ENCODE measurements around the gene RUFY1. TPM values are rescaled to one million over a fixed set of nuclear protein-coding genes. Genes with fewer than 3 reads are reported as not detected.
"Not testable (repeated sequence)": the region's sequence is repeated elsewhere in the genome, so short reads cannot be mapped to it uniquely, and the experiment has no call there.

The RUFY1 gene
- total and polyA plus RNA-seq, 7 experiments from 2014 or later, result 21.0 to 63.0 (median 46.1) TPM

GRCh38 chr5:179641745-179642144 is 91.4 kb downstream of the RUFY1 start:
- ATAC-seq; CTCF ChIA-PET; H3K4me3 Mint-ChIP-seq; POLR2A ChIA-PET; H3K9me3 ChIP-seq (ENCODE audit: control insufficient read depth in 2 of 3, low read length in 3 of 3); H3K36me3 ChIP-seq (ENCODE audit: control insufficient read depth in 2 of 3, insufficient read depth in 3 of 3, low read length in 3 of 3); H3K9me3 Mint-ChIP-seq; H3K27me3 ChIP-seq (ENCODE audit: control insufficient read depth in 2 of 2, insufficient read depth in 2 of 2, low read length in 2 of 2); H3K36me3 Mint-ChIP-seq; H3K27me3 Mint-ChIP-seq; H3K4me1 Mint-ChIP-seq; H3K4me3 ChIP-seq (ENCODE audit: low read length); intact Hi-C loops (cut with micrococcal nuclease); H3K27ac ChIP-seq (ENCODE audit: low read depth, low read length); H3K27ac Mint-ChIP-seq; H3K4me1 ChIP-seq (ENCODE audit: control insufficient read depth in 2 of 2, insufficient read depth in 2 of 2, low read length in 2 of 2); DNase-seq: not testable (repeated sequence)

GRCh38 chr5:179642626-179643025 is 92.3 kb downstream of the RUFY1 start:
- ATAC-seq; H3K9me3 Mint-ChIP-seq; H3K4me3 ChIP-seq (ENCODE audit: low read length); DNase-seq; H3K27me3 ChIP-seq (ENCODE audit: control insufficient read depth in 2 of 2, insufficient read depth in 2 of 2, low read length in 2 of 2); H3K4me1 ChIP-seq (ENCODE audit: control insufficient read depth in 2 of 2, insufficient read depth in 2 of 2, low read length in 2 of 2); H3K27ac ChIP-seq (ENCODE audit: low read depth, low read length); H3K9me3 ChIP-seq (ENCODE audit: control insufficient read depth in 2 of 3, low read length in 3 of 3); POLR2A ChIA-PET; H3K27ac Mint-ChIP-seq; H3K4me3 Mint-ChIP-seq; H3K36me3 ChIP-seq (ENCODE audit: control insufficient read depth in 2 of 3, insufficient read depth in 3 of 3, low read length in 3 of 3); intact Hi-C loops (cut with micrococcal nuclease); H3K36me3 Mint-ChIP-seq; H3K4me1 Mint-ChIP-seq; H3K27me3 Mint-ChIP-seq: not testable (repeated sequence)
- CTCF ChIA-PET, result interaction anchor here (0.6 kb wide), 2 partner anchors 12 to 100 kb away, joined by 3 to 5 read pairs; no protein-coding TSS in a partner anchor

- intact Hi-C loops (cut with micrococcal nuclease); ATAC-seq: not testable (repeated sequence)
Observed at GRCh38 chr5:179643141-179643920, 93.0 kb downstream of the RUFY1 start.

GRCh38 chr5:179644766-179645165 is 94.4 kb downstream of the RUFY1 start:
- H3K4me1 ChIP-seq (ENCODE audit: control insufficient read depth in 2 of 2, insufficient read depth in 2 of 2, low read length in 2 of 2); POLR2A ChIA-PET; H3K4me3 Mint-ChIP-seq; H3K27ac ChIP-seq (ENCODE audit: low read depth, low read length); H3K27me3 ChIP-seq (ENCODE audit: control insufficient read depth in 2 of 2, insufficient read depth in 2 of 2, low read length in 2 of 2); ATAC-seq; H3K27ac Mint-ChIP-seq; DNase-seq; H3K27me3 Mint-ChIP-seq; CTCF ChIA-PET; H3K4me3 ChIP-seq (ENCODE audit: low read length); H3K9me3 ChIP-seq (ENCODE audit: control insufficient read depth in 2 of 3, low read length in 3 of 3); H3K36me3 ChIP-seq (ENCODE audit: control insufficient read depth in 2 of 3, insufficient read depth in 3 of 3, low read length in 3 of 3); H3K36me3 Mint-ChIP-seq; H3K4me1 Mint-ChIP-seq; intact Hi-C loops (cut with micrococcal nuclease); H3K9me3 Mint-ChIP-seq: not testable (repeated sequence)

More at GRCh38 chr5:179643141-179643920, 93.0 kb downstream of the RUFY1 start:
- H3K9me3 ChIP-seq (ENCODE audit: control insufficient read depth in 2 of 3, low read length in 3 of 3); H3K9me3 Mint-ChIP-seq; H3K27ac Mint-ChIP-seq; H3K4me1 ChIP-seq (ENCODE audit: control insufficient read depth in 2 of 2, insufficient read depth in 2 of 2, low read length in 2 of 2); H3K27me3 Mint-ChIP-seq; H3K36me3 ChIP-seq (ENCODE audit: control insufficient read depth in 2 of 3, insufficient read depth in 3 of 3, low read length in 3 of 3); DNase-seq; H3K4me1 Mint-ChIP-seq; H3K4me3 Mint-ChIP-seq; H3K27ac ChIP-seq (ENCODE audit: low read depth, low read length); H3K36me3 Mint-ChIP-seq; H3K4me3 ChIP-seq (ENCODE audit: low read length); H3K27me3 ChIP-seq (ENCODE audit: control insufficient read depth in 2 of 2, insufficient read depth in 2 of 2, low read length in 2 of 2); POLR2A ChIA-PET: not testable (repeated sequence)
- CTCF ChIA-PET, result interaction anchor here (0.6 kb wide), 1 partner anchor 99 kb away, joined by 3 read pairs; no protein-coding TSS in a partner anchor

GRCh38 chr5:179648410-179648809 is 98.1 kb downstream of the RUFY1 start:
- Mint-ChIP-seq H3K36me3 (no peaks in the 10 kb centered on the region), H3K4me1 (peaks cover 0 to 1% (median 0%) of the 10 kb centered on the region in 7 donors), H3K4me3 (no peak overlapping the region), H3K27ac (no peak overlapping the region), H3K27me3 (peaks cover 0 to 7% (median 0%) of the 10 kb centered on the region in 5 donors), H3K9me3 (peaks cover 0 to 1% (median 0%) of the 10 kb centered on the region in 11 donors)
- intact Hi-C loops (cut with micrococcal nuclease), result no loop called here
- H3K36me3 ChIP-seq (ENCODE audit: control insufficient read depth in 2 of 3, insufficient read depth in 3 of 3, low read length in 3 of 3), result no peaks in the 10 kb centered on the region
- ChIA-PET POLR2A (no interaction called here), CTCF (no interaction called here)
- H3K4me3 ChIP-seq (ENCODE audit: low read length), result no peak overlapping the region
- no peak for DNase-seq
- no peak overlapping the region for H3K27ac ChIP-seq (ENCODE audit: low read depth, low read length)
- H3K9me3 ChIP-seq (ENCODE audit: control insufficient read depth in 2 of 3, low read length in 3 of 3), result no peaks in the 10 kb centered on the region
- no peaks in the 10 kb centered on the region for H3K27me3 ChIP-seq (ENCODE audit: control insufficient read depth in 2 of 2, insufficient read depth in 2 of 2, low read length in 2 of 2)
- no peaks in the 10 kb centered on the region for H3K4me1 ChIP-seq (ENCODE audit: control insufficient read depth in 2 of 2, insufficient read depth in 2 of 2, low read length in 2 of 2)
- no peak for ATAC-seq

- POLR2A ChIA-PET; H3K27ac Mint-ChIP-seq; H3K36me3 Mint-ChIP-seq; H3K9me3 Mint-ChIP-seq; H3K4me3 Mint-ChIP-seq; H3K4me1 ChIP-seq (ENCODE audit: control insufficient read depth in 2 of 2, insufficient read depth in 2 of 2, low read length in 2 of 2); DNase-seq; H3K27me3 Mint-ChIP-seq; ATAC-seq; H3K4me1 Mint-ChIP-seq; H3K9me3 ChIP-seq (ENCODE audit: control insufficient read depth in 2 of 3, low read length in 3 of 3); H3K4me3 ChIP-seq (ENCODE audit: low read length); intact Hi-C loops (cut with micrococcal nuclease); H3K27me3 ChIP-seq (ENCODE audit: control insufficient read depth in 2 of 2, insufficient read depth in 2 of 2, low read length in 2 of 2); CTCF ChIA-PET; H3K36me3 ChIP-seq (ENCODE audit: control insufficient read depth in 2 of 3, insufficient read depth in 3 of 3, low read length in 3 of 3); H3K27ac ChIP-seq (ENCODE audit: low read depth, low read length): not testable (repeated sequence)
Observed at GRCh38 chr5:179649166-179649703, 98.9 kb downstream of the RUFY1 start.

- H3K36me3 ChIP-seq (ENCODE audit: control insufficient read depth in 2 of 3, insufficient read depth in 3 of 3, low read length in 3 of 3); H3K36me3 Mint-ChIP-seq; H3K9me3 Mint-ChIP-seq; H3K4me1 ChIP-seq (ENCODE audit: control insufficient read depth in 2 of 2, insufficient read depth in 2 of 2, low read length in 2 of 2); H3K27me3 Mint-ChIP-seq; intact Hi-C loops (cut with micrococcal nuclease); H3K27me3 ChIP-seq (ENCODE audit: control insufficient read depth in 2 of 2, insufficient read depth in 2 of 2, low read length in 2 of 2); CTCF ChIA-PET; H3K9me3 ChIP-seq (ENCODE audit: control insufficient read depth in 2 of 3, low read length in 3 of 3); H3K4me3 Mint-ChIP-seq; ATAC-seq; POLR2A ChIA-PET; H3K4me1 Mint-ChIP-seq; H3K27ac ChIP-seq (ENCODE audit: low read depth, low read length); H3K4me3 ChIP-seq (ENCODE audit: low read length); H3K27ac Mint-ChIP-seq; DNase-seq: not testable (repeated sequence)
Observed at GRCh38 chr5:179650245-179650644, 99.9 kb downstream of the RUFY1 start.

All from naive thymus-derived CD4-positive, alpha-beta T cell (primary cell).